Ammon's horn (tissue), 1 donor: ENCODE data around the gene ERRFI1.

Experiments
- DNase-seq: peaks from one replicate; pipeline ENCODE4 v3.0.0-alpha.2; 2016; ENCODE audit warnings: low spot score

Gene ERRFI1

DNA sequence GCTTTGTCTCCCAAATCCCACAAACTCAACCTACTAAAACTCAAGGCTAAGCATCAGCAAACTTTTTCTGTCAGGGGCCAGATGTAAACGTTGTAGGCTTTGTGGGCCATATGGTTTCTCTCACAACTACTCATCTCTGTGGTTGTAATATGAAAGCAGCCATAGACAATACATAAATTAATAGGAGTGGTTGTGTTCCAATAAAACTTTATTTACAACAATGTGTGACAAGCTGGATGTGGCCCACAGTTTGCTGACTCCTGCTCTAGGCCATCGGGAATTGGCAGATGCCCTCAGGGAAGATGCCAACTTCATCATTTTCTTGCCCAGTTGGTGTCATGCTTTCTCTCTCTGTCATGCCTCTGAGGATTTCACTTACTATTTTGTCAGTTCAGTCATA, 17.5 kb upstream of the ERRFI1 start:
- no peak for DNase-seq

DNA sequence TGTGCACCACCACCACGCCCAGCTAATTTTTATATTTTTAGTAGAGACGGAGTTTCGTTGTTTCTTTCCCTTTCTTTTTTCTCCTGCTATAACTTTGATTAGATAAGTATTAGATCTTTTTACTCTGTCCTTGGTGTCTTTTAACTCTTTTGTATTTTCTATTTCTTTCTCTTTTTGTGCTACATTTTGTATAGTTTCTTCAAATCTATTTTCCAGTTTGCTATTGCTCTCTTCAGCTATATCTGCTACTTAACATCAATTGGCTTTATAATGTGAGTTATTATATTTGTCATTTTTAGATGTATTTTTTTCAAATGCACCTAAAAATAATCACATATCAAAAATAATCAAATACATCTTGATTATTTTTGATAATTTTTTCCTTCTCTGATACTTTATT, 16.0 kb upstream of the ERRFI1 start:
- DNase-seq: no peak

DNA sequence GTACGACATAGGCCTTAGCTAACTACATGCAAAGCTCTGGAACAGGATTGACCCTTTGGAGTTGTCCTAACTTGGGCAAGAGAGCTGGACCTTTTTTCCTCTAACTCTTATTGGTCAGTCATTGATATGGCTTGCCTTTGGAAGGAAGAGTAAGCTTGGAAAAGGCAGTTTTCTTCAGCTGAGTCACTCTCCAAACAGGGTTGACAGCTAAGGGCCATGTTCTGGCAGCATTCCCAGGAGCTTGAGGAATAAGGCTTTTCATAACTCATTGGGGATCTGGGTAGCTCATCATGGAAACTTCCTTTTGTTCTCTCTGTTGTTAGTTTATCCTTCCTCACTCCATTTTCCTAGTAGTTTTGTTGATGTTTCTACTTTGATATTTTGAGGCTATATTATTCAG, 14.5 kb upstream of the ERRFI1 start:
- DNase-seq: no peak

DNA sequence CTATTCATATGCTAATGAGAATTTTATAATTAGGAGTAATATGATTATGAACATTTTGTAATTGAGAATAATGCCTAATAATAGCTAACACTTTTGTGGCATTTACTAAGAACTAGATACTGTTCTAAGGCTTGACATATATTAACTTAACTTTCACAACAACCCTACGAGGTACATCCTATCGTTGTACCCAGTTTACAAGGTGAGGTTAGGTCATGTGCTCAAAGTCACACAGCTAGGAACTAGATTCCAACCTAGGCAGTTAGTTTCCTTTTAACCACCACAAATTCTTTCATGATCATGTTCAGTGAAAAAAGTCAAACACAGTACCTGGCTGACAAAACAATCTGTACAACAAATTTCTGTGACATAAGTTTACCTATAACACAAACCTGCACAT, 13.0 kb upstream of the ERRFI1 start:
- no peak for DNase-seq

DNA sequence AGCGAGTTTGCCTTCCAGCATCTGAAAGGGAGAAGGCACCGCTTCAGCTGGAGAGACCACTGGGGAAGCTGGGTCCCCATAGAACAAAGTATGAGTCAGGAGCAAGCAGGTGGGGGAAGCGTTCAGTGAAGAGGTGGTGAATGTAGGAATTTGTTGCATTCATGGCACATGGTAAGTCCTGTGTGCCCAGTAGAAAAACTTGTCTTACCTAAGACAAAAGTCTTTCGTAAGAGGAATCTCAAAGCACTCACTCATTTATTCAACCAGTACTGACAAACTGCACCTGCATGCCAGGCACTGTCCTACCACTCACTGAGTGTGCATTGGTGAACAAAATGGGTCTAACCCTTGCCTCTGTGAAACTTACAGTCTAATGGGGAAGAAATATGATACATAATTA, 9.2 kb upstream of the ERRFI1 start:
- DNase-seq: no peak

DNA sequence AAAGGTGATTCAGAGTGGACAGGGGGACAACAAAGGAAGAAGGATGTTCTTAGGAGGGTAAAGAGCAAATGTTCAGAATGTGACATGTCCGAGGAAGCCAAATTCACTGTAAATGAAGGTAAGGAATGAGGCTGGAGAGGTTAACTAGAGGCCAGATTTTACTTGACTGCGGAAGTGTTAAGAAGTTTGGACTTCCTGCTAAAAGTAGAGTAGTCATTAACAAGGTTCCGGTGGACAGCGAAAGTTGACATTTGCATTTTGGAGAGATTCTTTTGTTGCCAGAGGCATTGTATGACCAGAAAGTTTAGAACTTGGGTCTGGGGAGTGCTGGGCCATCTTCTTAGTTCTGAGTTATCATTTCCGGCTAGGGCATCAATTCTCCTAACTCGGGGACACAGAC, 7.2 kb upstream of the ERRFI1 start:
- no peak for DNase-seq

DNA sequence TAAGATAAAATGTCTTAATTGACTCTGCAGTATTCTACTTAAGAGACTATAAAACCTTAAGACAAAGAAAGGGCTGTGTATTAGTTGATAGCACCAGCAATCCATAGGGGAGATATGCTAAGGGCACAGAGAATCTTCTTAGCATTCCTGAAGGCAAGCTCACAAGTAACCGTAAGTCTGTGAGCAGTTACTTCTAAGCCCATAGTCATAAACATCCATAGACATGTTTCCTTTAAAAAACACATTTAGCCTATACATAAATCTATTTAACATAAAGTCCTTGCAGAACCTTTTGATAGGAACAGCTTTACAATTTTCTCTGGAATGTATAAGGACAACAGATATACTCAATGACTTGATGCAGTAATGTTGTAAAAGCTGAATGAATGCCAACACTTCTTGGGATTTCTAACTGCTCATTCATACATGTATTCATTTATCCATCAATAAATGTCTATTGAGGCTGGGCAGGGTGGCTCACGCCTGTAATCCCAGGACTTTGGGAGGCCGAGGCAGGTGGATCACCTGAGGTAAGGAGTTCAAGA, 6.3 kb upstream of the ERRFI1 start:
- no peak for DNase-seq

DNA sequence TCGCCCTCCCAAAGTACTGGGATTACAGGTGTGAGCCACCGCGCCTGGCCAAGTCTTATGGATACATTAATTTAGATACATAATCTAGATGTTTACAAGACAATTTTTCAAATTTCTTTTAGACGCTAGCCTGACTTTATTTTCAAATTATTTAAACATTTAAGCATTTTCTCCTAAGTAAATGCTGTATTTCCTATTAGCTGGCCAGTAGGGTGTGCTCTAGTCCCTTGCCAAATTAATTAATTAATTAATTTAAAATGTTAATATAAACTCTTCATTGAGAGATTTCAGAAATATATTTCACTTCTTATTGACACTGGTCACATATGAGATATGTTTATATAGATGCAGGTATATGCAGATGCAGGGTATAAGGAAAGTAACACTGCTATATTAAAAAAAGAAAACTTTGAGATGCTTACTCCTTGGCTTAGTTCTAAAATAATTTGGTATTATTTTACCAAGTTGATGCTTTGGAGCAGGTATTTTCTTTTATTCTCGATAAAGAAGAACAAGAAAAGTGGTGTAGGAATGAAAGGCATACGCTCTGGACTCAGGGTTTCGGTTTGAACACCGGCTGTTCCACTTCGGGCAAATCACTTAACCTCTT, 5.2 kb upstream of the ERRFI1 start:
- DNase-seq: no peak

DNA sequence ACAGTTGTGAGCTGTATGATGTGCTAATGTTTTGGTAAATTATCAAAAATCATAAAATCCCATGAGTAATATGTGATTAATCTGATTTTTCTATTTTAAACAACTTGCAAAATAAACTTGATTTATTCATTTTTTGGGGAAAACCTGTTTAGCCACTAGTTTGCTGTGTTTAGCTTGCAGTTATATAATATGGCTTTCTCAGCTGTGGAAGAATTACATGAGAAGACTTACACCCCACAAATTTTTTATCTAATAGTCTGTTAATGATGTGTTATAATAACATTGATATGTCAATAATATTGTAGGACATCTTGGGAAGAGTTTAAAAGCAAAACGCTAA, 2.4 kb upstream of the ERRFI1 start:
- no peak for DNase-seq

DNA sequence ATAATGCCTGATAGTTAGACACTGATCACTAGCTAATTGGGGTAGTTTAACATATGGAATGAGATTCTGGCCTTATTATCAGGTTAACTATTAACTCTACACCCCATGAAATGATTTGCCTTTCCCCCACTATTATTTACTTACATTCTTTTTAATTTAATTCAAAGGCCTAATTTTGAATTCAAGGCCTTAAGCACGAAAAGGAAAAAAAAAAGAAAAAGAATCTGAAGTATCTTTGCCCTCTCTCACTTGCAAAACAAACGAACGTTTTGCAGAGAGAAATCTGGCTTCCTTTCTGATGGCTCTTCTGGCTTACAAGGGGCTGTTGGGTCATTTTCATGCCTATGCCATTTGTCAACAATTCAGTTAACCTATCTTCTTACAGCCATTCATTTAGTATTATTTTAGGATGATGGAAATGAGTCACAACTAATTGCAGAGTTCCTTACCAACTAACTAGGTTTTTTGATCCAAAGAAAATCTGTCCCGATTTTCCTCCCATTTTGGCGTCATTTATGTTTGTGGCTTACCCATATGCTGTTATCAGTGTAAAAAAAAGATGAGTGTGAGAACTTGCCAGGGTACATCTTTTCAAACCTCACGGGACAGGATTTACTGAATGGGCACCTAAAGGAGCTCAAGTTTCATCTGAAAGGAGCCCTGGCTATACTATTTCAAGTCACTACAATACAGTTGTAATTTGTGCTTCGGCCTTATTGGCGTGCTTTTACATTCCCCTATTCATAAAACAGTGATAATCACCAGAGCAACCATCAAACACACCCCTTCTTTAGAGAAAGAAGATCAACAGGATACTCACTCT, 1.9 kb upstream of the ERRFI1 start:
- no peak for DNase-seq

DNA sequence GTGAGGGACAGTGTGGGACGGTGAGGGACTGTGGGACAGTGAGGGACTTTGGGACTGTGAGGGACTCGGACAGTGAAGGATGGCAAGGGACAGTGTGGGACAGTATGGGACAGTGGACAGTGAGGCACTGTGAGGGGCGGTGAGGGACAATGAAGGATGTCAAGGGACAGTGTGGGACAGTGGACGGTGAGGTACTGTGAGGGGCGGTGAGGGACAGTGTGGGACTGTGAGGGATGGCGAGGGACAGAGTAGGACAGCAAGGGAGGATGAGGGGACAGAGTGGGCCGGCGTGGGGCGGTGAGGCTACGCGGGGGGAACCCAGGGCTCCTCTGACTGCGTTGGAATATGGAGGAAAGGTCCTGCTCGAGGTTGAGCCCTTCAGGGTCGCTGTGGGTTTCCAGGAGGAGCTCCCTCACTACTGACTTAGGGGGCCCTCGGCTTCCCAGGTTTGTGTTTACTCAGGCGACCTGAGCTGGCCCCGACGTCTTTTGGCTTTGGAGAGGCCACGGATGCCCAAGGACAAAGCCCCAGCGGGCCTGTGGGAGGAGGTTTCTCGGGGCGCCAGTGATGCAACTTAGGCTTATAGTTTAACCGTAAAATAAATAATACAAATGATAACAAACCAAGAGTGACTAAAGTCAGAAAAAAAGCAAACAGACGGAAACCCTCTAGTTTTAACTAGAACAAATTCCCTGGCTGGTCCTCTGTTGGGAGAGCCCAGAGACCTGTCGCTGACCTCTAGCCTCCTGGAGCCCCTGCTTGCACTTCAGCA, 1.1 kb upstream of the ERRFI1 start:
- DNase-seq: no peak

DNA sequence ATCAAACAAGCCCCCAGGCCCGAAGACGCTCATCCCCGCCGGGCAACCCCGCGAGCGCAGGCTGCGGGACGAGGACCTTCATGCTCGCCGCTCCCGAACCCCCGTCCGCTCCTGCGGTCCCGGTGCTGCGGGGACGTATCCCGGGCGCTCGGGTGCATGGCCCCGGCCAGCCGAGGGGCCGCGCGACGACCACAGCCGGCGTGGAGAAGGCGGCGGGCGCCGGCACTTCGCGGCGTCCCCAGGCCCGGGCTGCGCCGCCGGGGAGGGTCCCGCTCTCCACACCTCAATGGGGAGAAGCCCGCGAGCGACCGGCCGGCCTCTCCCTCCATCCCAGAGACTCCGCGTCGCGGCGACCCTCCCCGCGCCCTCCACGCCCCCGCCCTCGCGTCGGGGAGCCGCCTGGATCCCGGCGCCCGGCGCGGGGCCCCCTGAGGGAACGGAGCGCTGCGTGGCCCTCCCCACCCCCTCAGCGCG, 401 bp downstream of the ERRFI1 start:
- DNase-seq: no peak

DNA sequence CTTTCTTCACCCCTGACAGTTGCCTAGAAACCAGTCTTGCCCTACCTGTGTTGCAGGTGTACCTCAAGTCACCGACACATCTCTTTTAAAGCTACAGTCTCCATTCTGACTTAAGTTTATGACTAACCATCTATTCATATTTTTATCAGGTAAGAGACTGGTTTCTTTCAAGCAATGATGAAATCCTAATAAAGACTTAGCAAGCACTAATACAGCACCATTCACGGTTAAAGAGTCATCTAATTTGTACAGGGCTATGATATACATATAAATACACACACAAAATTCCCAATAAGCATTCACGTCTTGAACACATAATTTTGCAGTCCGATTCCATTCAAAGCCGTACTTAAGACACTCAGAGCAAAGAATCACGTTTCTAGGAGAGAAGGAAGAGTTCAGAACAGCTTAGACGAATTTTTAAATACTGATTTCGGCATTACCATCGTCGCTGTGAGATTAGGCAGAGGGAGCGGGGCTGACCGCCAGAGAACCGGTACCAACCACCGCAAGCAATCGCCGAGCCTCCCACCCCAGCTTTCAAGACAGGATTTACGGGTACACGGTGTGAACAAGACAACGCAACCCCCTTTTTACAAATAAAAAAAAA, 943 bp downstream of the ERRFI1 start:
- DNase-seq: no peak

DNA sequence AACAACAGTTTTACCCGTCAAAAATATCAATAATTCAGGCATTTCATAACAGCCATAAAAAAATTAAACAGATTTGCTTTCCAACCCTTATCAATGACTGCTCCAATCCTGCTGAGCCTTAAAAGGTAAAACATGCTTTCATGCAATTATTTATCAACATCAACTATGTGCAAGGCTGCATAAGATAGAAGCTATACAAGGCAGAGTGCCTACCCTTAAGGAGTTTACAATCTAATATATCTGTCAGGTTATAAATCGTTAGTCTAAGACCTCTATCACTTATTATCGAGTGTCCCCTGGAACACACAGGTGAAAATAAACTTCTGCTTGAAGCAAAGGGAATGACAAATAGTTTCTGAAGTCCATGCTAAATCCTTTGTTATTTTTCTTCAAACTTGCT, 1.8 kb downstream of the ERRFI1 start:
- no peak for DNase-seq

DNA sequence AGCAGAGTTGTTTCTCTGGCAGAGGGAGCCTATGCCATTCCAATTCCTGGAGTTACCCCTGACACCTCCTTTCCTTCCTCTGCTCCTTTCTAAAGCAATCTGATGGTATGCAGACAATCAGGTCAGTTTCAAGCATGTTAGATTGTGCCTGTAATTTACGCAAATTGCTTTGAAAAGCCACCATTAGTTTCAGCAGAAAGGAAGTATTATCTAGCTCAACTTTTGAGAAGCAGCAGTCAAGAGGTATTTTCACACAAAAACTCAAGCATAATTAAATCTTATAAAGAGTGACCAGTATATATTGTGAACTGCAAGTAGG, 2.2 kb downstream of the ERRFI1 start:
- DNase-seq: no peak

DNA sequence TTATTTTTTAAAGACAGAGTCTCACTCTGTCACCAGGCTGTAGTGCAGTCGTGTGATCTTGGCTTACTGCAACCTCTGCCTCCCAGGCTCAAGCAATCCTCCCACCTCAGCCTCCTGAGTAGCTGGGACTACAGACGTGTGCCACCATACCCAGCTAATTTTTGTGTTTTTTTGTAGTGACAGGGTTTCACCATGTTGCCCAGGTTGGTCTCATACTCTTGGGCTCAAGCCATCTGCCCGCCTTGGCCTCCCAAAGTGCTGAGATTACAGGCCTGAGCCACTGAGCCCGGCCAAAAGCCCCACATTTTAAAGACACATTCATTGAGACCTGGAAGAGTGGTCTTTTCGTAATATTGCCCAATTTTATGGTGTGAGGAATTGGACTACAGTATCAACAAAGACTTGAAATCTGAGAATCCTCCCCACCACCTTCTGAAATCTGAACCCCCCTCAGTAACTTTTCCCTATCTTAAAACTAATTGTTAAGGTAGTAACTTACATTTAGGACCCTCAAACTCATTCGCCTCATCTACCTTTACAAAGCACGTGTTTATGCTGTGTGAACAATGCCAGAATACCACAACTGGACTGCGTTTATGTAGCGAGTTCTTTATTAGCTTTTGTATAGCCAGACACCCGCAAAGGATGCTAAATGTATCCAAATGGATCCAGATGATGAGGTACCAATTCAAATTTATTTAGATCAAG, 2.7 kb downstream of the ERRFI1 start:
- DNase-seq: no peak

DNA sequence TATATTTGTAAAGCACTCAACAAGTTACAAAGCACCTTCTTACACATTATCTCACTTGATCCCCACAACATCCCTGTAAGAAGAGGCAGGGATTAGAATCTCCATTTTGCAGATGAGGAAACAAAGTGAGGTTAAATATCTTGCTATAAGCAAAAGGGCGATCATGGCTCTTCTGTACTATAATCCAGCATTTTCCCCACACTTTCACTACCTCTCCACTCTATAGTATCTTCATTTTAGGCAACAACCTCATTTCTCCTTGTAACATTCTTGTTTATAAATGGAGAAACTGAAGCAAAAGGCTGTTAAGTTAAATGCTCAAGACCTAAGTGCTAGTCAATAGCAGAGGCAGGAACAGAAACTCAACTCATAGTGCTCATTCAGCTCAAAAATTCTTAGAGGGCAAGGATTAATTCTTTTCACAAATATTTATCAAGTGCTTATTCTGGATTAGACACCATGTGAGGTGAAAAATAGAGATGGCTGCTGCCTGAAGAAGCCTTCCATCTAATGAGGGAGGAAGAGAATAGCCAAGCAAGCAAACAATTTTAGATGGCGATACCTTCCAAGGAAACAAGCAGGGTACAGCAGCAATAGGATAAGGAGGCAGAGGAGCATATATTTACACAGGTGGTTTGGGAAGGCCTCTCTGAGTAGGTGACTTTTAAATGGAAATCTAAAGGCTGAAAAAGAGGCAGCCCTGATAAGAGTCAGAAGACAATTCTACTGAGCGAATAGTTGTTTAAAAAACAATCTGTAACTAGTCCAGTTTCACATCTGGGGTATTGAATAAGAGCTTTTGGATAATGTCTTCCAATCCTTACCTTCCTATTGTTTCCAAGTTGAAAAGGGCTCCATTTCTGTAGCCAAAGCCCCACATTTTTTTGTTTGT, 3.5 kb downstream of the ERRFI1 start:
- DNase-seq: no peak

DNA sequence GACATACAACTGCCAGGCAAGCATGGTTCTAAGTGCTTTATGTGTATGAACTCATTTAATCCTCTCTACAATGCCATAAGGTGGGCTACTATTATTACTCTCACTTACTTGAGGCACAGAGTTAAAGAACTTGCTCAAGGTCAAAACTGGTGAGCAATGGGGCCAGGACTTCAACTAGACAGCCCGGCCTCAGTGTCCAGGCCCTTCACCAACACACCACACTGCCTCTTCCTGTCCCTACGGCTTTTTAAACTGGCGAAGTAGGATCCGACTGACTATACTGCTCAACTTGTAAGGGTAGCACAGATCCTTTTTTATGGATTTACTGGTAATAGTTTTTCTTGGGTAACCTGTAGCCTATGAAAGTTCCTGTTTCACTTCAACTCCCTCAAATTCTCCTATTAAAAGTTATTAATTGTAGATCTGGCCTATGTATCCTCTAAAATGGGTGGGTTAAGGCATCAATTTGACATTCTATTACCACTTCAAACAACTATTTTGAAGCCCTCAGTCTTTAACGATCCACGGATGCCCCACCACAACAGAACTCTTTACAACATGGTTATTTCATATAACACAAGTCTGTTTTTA, 4.3 kb downstream of the ERRFI1 start:
- DNase-seq: no peak

DNA sequence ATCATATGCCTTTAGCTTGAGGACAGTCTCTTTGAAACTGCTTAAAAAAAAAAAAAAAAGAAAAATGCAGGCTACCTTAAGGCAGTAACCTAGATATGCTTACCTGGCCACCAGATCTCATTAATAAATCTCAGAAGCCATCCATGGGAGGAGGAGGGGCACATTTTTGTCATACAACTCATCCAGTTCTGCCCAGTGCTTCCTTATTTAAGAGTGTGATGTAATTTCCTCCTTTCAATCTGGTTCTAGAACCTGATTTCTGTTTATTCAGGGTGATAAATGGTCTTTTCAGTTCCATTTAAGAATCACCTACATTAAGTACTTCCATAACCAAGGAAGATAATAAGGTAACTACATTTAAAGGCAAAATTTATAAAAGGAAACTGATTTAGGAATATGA, 6.1 kb downstream of the ERRFI1 start:
- no peak for DNase-seq

DNA sequence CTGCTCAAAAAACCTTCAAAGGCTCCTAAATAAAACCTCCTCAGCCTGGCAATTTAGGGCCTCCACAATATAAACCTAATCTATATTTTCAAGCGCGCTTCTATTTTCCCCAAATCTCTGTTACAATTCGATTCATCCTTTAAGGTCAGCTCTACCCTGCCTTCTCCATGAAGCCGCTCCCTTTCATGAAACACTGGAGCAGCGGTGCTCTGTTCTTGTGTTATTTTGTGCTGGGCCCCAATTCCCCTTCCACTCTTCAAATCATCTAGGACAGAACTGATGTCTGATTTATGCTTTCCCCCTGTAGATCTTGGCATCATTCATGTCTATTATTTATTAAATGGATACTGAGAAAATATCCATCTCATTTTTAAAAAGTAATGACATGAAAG, 6.9 kb downstream of the ERRFI1 start:
- no peak for DNase-seq
